H1 (cell line): ENCODE data around the gene STAM2. TPM values are rescaled to one million over a fixed set of nuclear protein-coding genes. Genes with fewer than 3 reads are reported as not detected.
A peak's percentile ranks its signal among the peaks of the same experiment; 100 is the strongest.

Source experiments
- GABPA ChIP-seq: IDR thresholded peaks from 2 replicates; pipeline ENCODE4 v1.6.1; 2011; ENCODE audit warnings: mild to moderate bottlenecking, low read length, moderate library complexity, borderline replicate concordance; ENCODE audit not compliant: insufficient read depth
- POU5F1 ChIP-seq: IDR thresholded peaks from 2 replicates; pipeline ENCODE4 v1.6.1; 2011; ENCODE audit warnings: low read depth, mild to moderate bottlenecking, low read length, moderate library complexity
- RAD21 ChIP-seq, 2 experiments: IDR thresholded peaks in 1 of 2; conservative IDR thresholded peaks in 1 of 2; 2 replicates each; pipeline ENCODE4 v1.6.1; 2011; ENCODE audit warnings: low read depth in 2 of 2, low read length in 2 of 2, improper control_type of control experiment in 1 of 2, inconsistent platforms in 1 of 2, mild to moderate bottlenecking in 1 of 2, moderate library complexity in 1 of 2
- SRF ChIP-seq: IDR thresholded peaks from 2 replicates; pipeline ENCODE4 v1.6.1; 2011; ENCODE audit warnings: mild to moderate bottlenecking, low read depth, low read length, moderate library complexity
- polyA plus RNA-seq, 7 experiments: library from polyadenylated mRNA; depleted of rRNA in 3 of 7; stranded (reverse) in 5 of 7; unstranded in 2 of 7; fragments of >200 nt in 5 of 7; fragments of 200-250 nt in 2 of 7; gene quantifications; 1 replicate in 5 of 7; 2 replicates in 1 of 7; 4 replicates in 1 of 7; pipeline versions ENCODE4 v1.2.1 to v1.2.3, GENCODE V29; 2011 to 2013; ENCODE audit warnings: missing spikeins in 2 of 7, mixed read lengths in 2 of 7
- total RNA-seq: library from RNA; stranded (reverse); fragmentation: NEBNext Ultra II Directional; extraction: Animal tissue kit (Norgen Biotek cat#: 25700); gene quantifications from 2 replicates; pipeline ENCODE4 v1.2.1, GENCODE V29; 2021
- TF ChIP-seq, protein P1 (sequence below): fragments of 300-600 bp; sonication (generic); IDR thresholded peaks from 2 replicates; pipeline ENCODE4 v1.7.1; 2012; ENCODE audit warnings: low read length, moderate library complexity, mild to moderate bottlenecking, inconsistent platforms; ENCODE audit not compliant: insufficient replicate concordance

STAM2 gene
- total and polyA plus RNA-seq, 2 of the 8 experiments (the other 6 are each of a cell fraction or from before 2014, with no cell fraction given) = 5.4 to 9.4 TPM

DNA sequence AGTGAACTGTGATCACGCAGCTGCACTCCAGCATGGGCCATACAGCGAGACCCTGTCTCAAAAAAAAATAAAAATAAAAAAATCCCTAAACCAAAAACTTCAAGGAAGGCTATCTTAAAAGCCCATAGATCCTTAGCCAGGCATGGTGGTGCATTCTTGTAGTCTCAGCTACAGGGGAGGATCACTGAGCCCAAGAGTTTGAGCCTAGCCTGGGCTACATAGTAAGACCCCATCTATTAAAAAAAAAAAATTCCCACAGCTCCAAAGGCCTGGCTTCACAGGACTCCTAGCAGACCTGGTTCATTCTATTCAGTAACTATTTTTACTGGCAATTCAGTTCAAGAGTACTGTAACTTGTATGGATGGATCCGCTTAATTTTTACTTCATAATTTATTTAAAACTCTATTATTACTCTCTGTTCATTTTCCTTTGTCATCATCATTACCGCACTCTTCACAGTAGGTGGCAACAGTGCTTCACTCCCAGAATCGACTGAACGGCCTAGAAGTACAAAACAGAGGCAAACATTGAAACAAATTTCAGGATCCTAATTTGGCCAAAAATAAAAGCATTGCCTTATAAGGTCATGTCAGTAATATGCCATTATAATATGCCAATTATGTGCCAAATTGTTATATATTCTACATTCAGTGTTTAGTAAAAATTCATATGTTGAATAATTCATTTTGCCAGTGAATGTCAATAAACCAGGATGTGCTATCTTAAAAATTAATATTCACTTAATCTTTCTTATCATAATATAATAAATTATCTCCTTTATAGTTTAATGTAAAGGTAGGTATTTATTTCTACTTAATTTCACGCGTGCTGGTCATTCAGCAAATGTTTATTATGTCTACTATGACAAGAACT, 14.3 kb upstream of the STAM2 start (continued):
- TF ChIP-seq, protein P1, sequence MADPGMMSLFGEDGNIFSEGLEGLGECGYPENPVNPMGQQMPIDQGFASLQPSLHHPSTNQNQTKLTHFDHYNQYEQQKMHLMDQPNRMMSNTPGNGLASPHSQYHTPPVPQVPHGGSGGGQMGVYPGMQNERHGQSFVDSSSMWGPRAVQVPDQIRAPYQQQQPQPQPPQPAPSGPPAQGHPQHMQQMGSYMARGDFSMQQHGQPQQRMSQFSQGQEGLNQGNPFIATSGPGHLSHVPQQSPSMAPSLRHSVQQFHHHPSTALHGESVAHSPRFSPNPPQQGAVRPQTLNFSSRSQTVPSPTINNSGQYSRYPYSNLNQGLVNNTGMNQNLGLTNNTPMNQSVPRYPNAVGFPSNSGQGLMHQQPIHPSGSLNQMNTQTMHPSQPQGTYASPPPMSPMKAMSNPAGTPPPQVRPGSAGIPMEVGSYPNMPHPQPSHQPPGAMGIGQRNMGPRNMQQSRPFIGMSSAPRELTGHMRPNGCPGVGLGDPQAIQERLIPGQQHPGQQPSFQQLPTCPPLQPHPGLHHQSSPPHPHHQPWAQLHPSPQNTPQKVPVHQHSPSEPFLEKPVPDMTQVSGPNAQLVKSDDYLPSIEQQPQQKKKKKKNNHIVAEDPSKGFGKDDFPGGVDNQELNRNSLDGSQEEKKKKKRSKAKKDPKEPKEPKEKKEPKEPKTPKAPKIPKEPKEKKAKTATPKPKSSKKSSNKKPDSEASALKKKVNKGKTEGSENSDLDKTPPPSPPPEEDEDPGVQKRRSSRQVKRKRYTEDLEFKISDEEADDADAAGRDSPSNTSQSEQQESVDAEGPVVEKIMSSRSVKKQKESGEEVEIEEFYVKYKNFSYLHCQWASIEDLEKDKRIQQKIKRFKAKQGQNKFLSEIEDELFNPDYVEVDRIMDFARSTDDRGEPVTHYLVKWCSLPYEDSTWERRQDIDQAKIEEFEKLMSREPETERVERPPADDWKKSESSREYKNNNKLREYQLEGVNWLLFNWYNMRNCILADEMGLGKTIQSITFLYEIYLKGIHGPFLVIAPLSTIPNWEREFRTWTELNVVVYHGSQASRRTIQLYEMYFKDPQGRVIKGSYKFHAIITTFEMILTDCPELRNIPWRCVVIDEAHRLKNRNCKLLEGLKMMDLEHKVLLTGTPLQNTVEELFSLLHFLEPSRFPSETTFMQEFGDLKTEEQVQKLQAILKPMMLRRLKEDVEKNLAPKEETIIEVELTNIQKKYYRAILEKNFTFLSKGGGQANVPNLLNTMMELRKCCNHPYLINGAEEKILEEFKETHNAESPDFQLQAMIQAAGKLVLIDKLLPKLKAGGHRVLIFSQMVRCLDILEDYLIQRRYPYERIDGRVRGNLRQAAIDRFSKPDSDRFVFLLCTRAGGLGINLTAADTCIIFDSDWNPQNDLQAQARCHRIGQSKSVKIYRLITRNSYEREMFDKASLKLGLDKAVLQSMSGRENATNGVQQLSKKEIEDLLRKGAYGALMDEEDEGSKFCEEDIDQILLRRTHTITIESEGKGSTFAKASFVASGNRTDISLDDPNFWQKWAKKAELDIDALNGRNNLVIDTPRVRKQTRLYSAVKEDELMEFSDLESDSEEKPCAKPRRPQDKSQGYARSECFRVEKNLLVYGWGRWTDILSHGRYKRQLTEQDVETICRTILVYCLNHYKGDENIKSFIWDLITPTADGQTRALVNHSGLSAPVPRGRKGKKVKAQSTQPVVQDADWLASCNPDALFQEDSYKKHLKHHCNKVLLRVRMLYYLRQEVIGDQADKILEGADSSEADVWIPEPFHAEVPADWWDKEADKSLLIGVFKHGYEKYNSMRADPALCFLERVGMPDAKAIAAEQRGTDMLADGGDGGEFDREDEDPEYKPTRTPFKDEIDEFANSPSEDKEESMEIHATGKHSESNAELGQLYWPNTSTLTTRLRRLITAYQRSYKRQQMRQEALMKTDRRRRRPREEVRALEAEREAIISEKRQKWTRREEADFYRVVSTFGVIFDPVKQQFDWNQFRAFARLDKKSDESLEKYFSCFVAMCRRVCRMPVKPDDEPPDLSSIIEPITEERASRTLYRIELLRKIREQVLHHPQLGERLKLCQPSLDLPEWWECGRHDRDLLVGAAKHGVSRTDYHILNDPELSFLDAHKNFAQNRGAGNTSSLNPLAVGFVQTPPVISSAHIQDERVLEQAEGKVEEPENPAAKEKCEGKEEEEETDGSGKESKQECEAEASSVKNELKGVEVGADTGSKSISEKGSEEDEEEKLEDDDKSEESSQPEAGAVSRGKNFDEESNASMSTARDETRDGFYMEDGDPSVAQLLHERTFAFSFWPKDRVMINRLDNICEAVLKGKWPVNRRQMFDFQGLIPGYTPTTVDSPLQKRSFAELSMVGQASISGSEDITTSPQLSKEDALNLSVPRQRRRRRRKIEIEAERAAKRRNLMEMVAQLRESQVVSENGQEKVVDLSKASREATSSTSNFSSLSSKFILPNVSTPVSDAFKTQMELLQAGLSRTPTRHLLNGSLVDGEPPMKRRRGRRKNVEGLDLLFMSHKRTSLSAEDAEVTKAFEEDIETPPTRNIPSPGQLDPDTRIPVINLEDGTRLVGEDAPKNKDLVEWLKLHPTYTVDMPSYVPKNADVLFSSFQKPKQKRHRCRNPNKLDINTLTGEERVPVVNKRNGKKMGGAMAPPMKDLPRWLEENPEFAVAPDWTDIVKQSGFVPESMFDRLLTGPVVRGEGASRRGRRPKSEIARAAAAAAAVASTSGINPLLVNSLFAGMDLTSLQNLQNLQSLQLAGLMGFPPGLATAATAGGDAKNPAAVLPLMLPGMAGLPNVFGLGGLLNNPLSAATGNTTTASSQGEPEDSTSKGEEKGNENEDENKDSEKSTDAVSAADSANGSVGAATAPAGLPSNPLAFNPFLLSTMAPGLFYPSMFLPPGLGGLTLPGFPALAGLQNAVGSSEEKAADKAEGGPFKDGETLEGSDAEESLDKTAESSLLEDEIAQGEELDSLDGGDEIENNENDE = no peak
- TF ChIP-seq GABPA = no peak
- peak; percentile 87 to 90 for TF ChIP-seq RAD21 (IDR thresholded peaks at IDR 0.05 in 1 of 2, conservative IDR thresholded peaks at IDR 0.05 in 1 of 2; ENCODE audit: low read depth in 2 of 2, low read length in 2 of 2)
- no peak for TF ChIP-seq POU5F1
- TF ChIP-seq SRF = peak; percentile 78; the same call in 1 of the 2 replicates
